SU-DHL-6 (cell line): ENCODE measurements around the gene OR10A5.

Source experiments
- CTCF ChIP-seq: fragments of 200-600 bp; sonication (generic); IDR thresholded peaks from one replicate; pipeline ENCODE4 v1.5.1; 2017; ENCODE audit warnings: antibody characterized with exemption, mild to moderate bottlenecking, low read length, moderate library complexity; ENCODE audit not compliant: insufficient read depth, poor library complexity, severe bottlenecking
- EZH2phosphoT487 ChIP-seq: fragments of 200-600 bp; sonication (generic), shearing (Covaris generic); conservative IDR thresholded peaks from 2 replicates; pipeline ENCODE4 v1.6.1; 2018; ENCODE audit warnings: mild to moderate bottlenecking, antibody characterized with exemption, low read length, moderate library complexity, mixed read lengths

GRCh38 chr11:6843670-6844069, 1.8 kb upstream of the OR10A5 start:
- TF ChIP-seq CTCF (no peak), EZH2phosphoT487 (no peak)
